Testis (tissue), 3 donors: ENCODE results near the gene CARTPT. TPM values are rescaled to one million over a fixed set of nuclear protein-coding genes. Genes with fewer than 3 reads are reported as not detected.

ENCODE experiments used
- DNase-seq: peaks from one replicate; pipeline ENCODE4 v3.0.0-alpha.2; 2019
- H3K27ac ChIP-seq, 2 donors: fragments of 200-600 bp; sonication (generic); one replicate each; pipeline ENCODE4 v1.5.1; 2019
- H3K27me3 ChIP-seq: fragments of 200-600 bp; sonication (generic); one replicate; pipeline ENCODE4 v1.5.1; 2019
- H3K36me3 ChIP-seq: fragments of 200-600 bp; sonication (generic); one replicate; pipeline ENCODE4 v1.5.1; 2017; ENCODE audit warnings: low read depth; ENCODE audit errors: missing control alignments
- H3K4me1 ChIP-seq: fragments of 200-600 bp; sonication (generic); one replicate; pipeline ENCODE4 v1.5.1; 2019
- H3K4me3 ChIP-seq, 2 donors: fragments of 200-600 bp; sonication (generic); one replicate each; pipeline ENCODE4 v1.5.1; 2017 to 2019
- H3K9me3 ChIP-seq: fragments of 200-600 bp; sonication (generic); one replicate; pipeline ENCODE4 v1.5.1; 2017
- POLR2A ChIP-seq: fragments of 450-650 bp; IDR thresholded peaks from one replicate; pipeline ENCODE4 v1.6.1; 2017; ENCODE audit warnings: antibody characterized with exemption, mild to moderate bottlenecking, moderate library complexity
- WGBS, 2 donors: methylation state at CpG; one replicate each; pipeline ENCODE4 v1.1.5; 2018; 5-methylcytosine and 5-hydroxymethylcytosine counted together
- intact Hi-C: fragments of 100-400 bp; cut with DNase I; formaldehyde crosslinking; loops from one replicate; pipeline ENCODE4 v1.15.1; 2023; ENCODE audit warnings: low total_unique reads
- polyA plus RNA-seq: library from polyadenylated mRNA; stranded (reverse); fragments of 350-450 nt; fragmentation: Illumina TruSeq; extraction: RNeasy Lipid Tissue Mini Kit (QIAGEN cat#74804); gene quantifications from one replicate; pipeline ENCODE4 v1.2.3, GENCODE V29; 2014; ENCODE audit warnings: low read depth, low replicate concordance; ENCODE audit not compliant: insufficient read depth
- total RNA-seq, 2 donors: library from RNA; depleted of rRNA; stranded (reverse); fragments of >200 nt; gene quantifications; one replicate each; pipeline ENCODE4 v1.2.3, GENCODE V29; 2016
- TF ChIP-seq, protein P1 (sequence below), 3 experiments: fragments of 450-650 bp in 2 of 3; fragments of 200-600 bp in 1 of 3; sonication (generic) in 1 of 3; IDR thresholded peaks; one replicate each; pipeline ENCODE4 v1.5.1; 2016 to 2019; ENCODE audit warnings: antibody characterized with exemption in 3 of 3, mild to moderate bottlenecking in 2 of 3, moderate library complexity in 1 of 3

CARTPT gene
- total and polyA plus RNA-seq, 3 donors from 2014 or later, result 15.0 to 35.8 (median 18.2) TPM

DNA sequence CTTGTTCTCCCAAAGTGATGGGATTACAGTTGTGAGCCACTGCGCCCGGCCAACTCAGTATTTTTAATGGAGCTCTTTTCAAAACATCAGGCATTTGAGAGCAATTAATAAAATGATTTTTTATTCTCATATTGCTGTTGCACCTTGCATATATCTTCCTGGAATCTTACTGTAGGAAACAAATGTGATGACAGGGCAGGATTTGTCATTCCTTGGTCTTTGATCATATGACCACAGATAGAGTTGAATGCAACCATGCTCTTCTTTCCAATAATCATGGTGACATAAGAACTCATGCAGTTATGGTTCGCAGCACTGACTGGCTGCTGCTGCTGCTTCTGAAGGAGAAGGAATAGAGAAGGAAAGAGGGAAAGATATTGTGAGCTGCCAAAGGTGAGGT is 28.1 kb downstream of the CARTPT start:
- H3K9me3 ChIP-seq, result no peaks in the 10 kb centered on the region
- no peak overlapping the region for H3K4me3 ChIP-seq
- no peak overlapping the region for H3K27ac ChIP-seq
- H3K36me3 ChIP-seq, result no peaks in the 10 kb centered on the region
- intact Hi-C loops, result no loop called here
- H3K27me3 ChIP-seq, result no peaks in the 10 kb centered on the region
- H3K4me1 ChIP-seq, result peaks cover 13% of the 10 kb centered on the region
- 94 to 98% methylated on average over 3 of the region's 3 CpGs for WGBS, 2 donors
- no peak for DNase-seq
- TF ChIP-seq, protein P1, sequence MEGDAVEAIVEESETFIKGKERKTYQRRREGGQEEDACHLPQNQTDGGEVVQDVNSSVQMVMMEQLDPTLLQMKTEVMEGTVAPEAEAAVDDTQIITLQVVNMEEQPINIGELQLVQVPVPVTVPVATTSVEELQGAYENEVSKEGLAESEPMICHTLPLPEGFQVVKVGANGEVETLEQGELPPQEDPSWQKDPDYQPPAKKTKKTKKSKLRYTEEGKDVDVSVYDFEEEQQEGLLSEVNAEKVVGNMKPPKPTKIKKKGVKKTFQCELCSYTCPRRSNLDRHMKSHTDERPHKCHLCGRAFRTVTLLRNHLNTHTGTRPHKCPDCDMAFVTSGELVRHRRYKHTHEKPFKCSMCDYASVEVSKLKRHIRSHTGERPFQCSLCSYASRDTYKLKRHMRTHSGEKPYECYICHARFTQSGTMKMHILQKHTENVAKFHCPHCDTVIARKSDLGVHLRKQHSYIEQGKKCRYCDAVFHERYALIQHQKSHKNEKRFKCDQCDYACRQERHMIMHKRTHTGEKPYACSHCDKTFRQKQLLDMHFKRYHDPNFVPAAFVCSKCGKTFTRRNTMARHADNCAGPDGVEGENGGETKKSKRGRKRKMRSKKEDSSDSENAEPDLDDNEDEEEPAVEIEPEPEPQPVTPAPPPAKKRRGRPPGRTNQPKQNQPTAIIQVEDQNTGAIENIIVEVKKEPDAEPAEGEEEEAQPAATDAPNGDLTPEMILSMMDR (IDR thresholded peaks at IDR 0.05), result no peak
- TF ChIP-seq POLR2A, result no peak

DNA sequence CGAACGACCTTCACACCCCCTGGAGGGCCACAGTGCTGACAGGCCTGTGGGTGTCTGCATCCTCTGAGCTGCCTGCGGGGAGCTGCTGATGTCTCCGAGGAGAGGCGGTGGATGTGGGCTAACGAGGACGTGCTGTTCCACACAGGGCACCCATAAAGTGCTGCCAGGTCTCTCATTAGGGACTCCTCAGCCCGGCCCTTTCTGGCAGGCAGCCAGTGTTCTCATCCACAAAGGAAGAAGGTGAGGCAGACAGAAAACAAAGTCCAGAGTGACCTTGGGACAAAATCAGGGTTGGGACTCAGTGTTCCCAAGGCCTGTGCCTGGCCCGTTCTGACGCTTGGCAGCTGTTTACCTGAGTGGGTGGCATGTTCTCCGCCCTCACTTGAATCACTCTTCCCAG is 29.3 kb downstream of the CARTPT start:
- no peak overlapping the region for H3K4me3 ChIP-seq
- peaks cover 9% of the 10 kb centered on the region for H3K4me1 ChIP-seq
- peak; percentile 79 for DNase-seq
- no peaks in the 10 kb centered on the region for H3K36me3 ChIP-seq
- intact Hi-C loops, result no loop called here
- WGBS, 2 donors, result 34 to 41% methylated on average over 9 to 11 of the region's 11 CpGs
- peak overlapping the region in 1 of 2 donors; percentile 8 for H3K27ac ChIP-seq
- H3K27me3 ChIP-seq, result no peaks in the 10 kb centered on the region
- no peak for TF ChIP-seq POLR2A
- TF ChIP-seq, protein P1 (IDR thresholded peaks at IDR 0.05), result no peak
- no peaks in the 10 kb centered on the region for H3K9me3 ChIP-seq

DNA sequence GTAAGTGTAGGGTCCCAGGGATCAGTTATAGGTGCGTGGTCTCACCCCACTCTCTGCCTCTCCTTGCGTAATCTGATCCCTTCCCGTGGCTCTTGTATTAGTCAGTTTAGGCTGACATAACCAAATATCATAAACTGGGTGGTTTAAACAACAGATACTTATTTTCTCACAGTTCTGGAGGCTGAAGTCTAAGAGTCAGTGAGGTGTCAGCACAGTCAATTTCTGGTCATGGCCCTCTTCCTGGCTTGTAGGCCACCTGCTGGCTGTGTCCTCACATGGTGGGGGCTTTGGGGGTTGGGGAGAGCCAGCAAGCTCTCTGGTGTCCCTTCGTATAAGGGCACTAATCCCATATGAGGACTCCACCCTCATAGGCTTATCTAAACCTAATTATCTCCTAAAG is 32.3 kb downstream of the CARTPT start:
- Histone ChIP-seq H3K4me1 (peaks cover 6% of the 10 kb centered on the region), H3K27me3 (no peaks in the 10 kb centered on the region), H3K36me3 (no peaks in the 10 kb centered on the region), H3K9me3 (no peaks in the 10 kb centered on the region), H3K4me3 (no peak overlapping the region), H3K27ac (no peak overlapping the region)
- WGBS, 2 donors, result 85 to 89% methylated on average over 4 of the region's 4 CpGs
- intact Hi-C loops, result no loop called here
- DNase-seq, result no peak
- TF ChIP-seq POLR2A, result no peak

DNA sequence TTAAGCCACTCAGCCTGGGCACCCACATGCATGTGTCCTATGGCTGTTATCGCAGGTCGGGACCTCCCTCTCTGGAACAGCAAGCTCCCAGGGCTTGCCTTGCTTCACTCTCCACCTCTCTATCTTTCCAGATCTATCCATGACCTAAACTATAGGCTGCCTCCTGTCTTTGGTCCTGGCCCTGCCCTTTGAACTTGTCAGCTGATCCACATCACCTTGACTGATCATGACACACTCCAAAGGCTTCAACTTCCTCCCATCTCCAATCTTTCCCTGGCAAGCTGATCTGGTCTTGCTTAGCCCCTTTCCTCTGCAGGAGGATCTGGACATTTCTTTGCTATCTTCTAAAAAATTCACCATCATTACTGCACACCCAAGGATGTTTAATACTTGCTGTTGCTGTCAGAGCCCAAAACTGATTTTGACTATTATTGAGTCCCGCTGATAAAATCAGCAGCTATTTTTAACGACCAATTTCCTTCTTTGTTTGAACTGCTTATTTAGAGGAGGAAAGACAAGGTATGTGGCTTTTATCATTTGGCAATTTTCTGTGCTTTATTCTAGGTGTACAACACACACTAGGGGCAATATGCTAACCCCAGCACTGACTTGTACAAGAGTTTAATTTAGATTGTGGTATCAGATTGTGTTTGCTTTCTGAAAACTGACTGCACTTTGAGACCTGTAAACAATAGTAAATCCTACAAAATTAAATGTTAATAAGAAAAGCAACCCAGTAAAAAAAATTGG is 33.5 kb downstream of the CARTPT start:
- no peaks in the 10 kb centered on the region for H3K36me3 ChIP-seq
- H3K27ac ChIP-seq, result no peak overlapping the region
- WGBS, 2 donors, result 79 to 81% methylated on average over 4 of the region's 4 CpGs
- intact Hi-C loops, result no loop called here
- no peak overlapping the region for H3K4me3 ChIP-seq
- DNase-seq, result no peak
- H3K9me3 ChIP-seq, result no peaks in the 10 kb centered on the region
- H3K27me3 ChIP-seq, result no peaks in the 10 kb centered on the region
- peaks cover 6% of the 10 kb centered on the region for H3K4me1 ChIP-seq
- TF ChIP-seq, protein P1 (IDR thresholded peaks at IDR 0.05), result no peak
- TF ChIP-seq POLR2A, result no peak

DNA sequence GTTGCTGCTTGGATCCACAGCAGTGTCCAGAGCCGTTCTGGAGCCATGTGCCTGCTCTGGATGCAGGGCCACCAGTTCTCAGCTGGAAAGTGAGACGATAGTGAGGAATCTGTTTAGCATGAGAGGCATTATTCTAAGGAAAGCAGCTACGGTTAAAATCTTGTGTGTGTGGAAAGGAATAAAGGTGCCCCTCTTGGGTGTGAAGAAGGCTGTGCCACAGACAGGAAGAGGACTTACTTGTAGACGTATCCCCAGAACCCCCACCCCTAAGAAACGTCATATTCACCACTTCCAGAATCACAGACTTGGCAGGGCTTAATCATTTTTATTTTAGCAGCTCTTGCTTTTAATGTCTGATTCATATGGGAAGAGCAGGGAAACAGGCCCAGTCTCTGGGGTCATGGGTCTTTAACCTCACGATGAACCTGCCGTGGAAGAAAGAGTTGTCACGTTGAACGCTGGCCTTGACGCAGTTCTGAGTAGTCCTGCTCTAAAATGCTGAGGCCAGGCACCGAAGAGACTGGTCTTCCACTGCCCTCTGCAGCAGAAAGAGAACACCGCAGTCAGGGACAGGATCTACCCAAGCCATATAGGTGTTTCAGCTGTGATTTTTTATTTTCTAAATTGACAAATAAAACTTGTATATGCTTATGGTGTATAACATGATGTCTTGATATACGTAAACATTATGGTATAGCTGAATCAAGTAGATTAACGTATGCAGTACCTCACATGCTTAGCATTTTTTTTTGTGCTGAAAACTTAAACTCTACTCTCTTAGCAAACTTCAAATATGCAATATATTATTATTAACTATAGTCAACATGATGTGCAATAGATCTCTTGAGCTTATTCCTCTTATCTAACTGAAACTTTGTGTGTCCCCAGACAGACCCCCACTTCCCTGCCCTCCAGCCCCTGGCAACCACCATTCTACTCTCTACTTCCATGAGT is 38.8 kb downstream of the CARTPT start:
- intact Hi-C loops, result no loop called here
- TF ChIP-seq, protein P1 (IDR thresholded peaks at IDR 0.05), result peak; percentile 27 to 59 (median 56)
- TF ChIP-seq POLR2A, result no peak

More for the DNA sequence above, 38.8 kb downstream of the CARTPT start:
- 21 to 40% methylated on average over 14 of the region's 14 CpGs for WGBS, 2 donors
- H3K4me3 ChIP-seq, result no peak overlapping the region
- H3K27ac ChIP-seq, result peak overlapping the region in 1 of 2 donors; percentile 30
- H3K4me1 ChIP-seq, result no peaks in the 10 kb centered on the region
- H3K36me3 ChIP-seq, result no peaks in the 10 kb centered on the region
- peak; percentile 85 for DNase-seq
- no peaks in the 10 kb centered on the region for H3K9me3 ChIP-seq
- H3K27me3 ChIP-seq, result no peaks in the 10 kb centered on the region
